ENCODE data around the gene LRP1B. TPM values are rescaled to one million over a fixed set of nuclear protein-coding genes. Genes with fewer than 3 reads are reported as not detected.

Gene LRP1B
- total and polyA plus RNA-seq, 2 of the 8 experiments (the other 6 are each of a cell fraction or from before 2014, with no cell fraction given) = 0.03 TPM; not detected in 1

DNA sequence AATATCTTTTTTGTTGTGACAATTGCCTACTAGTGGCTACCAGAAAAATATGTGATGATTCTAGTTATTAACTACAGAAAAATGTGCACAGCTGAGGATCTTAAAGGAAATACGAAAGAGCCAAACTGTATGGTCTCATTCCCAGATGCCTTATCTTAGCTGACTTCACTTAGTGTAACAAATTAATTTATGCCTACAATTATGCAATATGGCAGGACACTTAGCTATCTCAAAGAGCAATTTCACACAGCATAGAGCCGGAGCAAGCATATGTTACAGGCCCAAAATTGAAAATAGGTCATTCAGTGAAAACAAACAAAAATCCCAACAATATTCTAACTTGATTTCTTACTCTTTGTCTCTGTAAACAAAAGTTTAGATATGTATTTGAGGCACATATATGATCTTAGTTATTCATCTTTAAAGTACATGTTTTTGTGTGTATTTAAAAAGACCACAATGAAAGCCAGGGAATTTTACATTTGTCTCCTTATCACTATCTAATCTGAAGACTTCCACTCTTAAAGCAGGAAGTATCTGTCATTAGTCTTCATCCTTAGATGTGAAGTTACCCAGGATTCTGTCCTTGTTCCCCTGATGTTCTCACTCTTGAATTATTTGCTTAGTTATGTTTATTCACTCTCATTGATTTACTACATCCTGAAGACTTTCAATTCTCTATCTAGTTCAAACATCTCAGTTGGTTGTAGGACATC lies 1771.6 kb downstream of the LRP1B start (continued):
- TF ChIP-seq, protein P1, sequence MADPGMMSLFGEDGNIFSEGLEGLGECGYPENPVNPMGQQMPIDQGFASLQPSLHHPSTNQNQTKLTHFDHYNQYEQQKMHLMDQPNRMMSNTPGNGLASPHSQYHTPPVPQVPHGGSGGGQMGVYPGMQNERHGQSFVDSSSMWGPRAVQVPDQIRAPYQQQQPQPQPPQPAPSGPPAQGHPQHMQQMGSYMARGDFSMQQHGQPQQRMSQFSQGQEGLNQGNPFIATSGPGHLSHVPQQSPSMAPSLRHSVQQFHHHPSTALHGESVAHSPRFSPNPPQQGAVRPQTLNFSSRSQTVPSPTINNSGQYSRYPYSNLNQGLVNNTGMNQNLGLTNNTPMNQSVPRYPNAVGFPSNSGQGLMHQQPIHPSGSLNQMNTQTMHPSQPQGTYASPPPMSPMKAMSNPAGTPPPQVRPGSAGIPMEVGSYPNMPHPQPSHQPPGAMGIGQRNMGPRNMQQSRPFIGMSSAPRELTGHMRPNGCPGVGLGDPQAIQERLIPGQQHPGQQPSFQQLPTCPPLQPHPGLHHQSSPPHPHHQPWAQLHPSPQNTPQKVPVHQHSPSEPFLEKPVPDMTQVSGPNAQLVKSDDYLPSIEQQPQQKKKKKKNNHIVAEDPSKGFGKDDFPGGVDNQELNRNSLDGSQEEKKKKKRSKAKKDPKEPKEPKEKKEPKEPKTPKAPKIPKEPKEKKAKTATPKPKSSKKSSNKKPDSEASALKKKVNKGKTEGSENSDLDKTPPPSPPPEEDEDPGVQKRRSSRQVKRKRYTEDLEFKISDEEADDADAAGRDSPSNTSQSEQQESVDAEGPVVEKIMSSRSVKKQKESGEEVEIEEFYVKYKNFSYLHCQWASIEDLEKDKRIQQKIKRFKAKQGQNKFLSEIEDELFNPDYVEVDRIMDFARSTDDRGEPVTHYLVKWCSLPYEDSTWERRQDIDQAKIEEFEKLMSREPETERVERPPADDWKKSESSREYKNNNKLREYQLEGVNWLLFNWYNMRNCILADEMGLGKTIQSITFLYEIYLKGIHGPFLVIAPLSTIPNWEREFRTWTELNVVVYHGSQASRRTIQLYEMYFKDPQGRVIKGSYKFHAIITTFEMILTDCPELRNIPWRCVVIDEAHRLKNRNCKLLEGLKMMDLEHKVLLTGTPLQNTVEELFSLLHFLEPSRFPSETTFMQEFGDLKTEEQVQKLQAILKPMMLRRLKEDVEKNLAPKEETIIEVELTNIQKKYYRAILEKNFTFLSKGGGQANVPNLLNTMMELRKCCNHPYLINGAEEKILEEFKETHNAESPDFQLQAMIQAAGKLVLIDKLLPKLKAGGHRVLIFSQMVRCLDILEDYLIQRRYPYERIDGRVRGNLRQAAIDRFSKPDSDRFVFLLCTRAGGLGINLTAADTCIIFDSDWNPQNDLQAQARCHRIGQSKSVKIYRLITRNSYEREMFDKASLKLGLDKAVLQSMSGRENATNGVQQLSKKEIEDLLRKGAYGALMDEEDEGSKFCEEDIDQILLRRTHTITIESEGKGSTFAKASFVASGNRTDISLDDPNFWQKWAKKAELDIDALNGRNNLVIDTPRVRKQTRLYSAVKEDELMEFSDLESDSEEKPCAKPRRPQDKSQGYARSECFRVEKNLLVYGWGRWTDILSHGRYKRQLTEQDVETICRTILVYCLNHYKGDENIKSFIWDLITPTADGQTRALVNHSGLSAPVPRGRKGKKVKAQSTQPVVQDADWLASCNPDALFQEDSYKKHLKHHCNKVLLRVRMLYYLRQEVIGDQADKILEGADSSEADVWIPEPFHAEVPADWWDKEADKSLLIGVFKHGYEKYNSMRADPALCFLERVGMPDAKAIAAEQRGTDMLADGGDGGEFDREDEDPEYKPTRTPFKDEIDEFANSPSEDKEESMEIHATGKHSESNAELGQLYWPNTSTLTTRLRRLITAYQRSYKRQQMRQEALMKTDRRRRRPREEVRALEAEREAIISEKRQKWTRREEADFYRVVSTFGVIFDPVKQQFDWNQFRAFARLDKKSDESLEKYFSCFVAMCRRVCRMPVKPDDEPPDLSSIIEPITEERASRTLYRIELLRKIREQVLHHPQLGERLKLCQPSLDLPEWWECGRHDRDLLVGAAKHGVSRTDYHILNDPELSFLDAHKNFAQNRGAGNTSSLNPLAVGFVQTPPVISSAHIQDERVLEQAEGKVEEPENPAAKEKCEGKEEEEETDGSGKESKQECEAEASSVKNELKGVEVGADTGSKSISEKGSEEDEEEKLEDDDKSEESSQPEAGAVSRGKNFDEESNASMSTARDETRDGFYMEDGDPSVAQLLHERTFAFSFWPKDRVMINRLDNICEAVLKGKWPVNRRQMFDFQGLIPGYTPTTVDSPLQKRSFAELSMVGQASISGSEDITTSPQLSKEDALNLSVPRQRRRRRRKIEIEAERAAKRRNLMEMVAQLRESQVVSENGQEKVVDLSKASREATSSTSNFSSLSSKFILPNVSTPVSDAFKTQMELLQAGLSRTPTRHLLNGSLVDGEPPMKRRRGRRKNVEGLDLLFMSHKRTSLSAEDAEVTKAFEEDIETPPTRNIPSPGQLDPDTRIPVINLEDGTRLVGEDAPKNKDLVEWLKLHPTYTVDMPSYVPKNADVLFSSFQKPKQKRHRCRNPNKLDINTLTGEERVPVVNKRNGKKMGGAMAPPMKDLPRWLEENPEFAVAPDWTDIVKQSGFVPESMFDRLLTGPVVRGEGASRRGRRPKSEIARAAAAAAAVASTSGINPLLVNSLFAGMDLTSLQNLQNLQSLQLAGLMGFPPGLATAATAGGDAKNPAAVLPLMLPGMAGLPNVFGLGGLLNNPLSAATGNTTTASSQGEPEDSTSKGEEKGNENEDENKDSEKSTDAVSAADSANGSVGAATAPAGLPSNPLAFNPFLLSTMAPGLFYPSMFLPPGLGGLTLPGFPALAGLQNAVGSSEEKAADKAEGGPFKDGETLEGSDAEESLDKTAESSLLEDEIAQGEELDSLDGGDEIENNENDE (IDR thresholded peaks at IDR 0.05; ENCODE audit: insufficient replicate concordance, low read length) = no peak
- TF ChIP-seq EZH2 (IDR thresholded peaks at IDR 0.05; ENCODE audit: low read depth, low read length, severe bottlenecking) = no peak

Measured in H1 (cell line).